Heart right ventricle (tissue), 16 donors: Measurements from ENCODE around the gene MFSD8. TPM values are rescaled to one million over a fixed set of nuclear protein-coding genes. Genes with fewer than 3 reads are reported as not detected.
"Not testable (repeated sequence)": the region's sequence is repeated elsewhere in the genome, so short reads cannot be mapped to it uniquely, and the experiment has no call there.

Source experiments
- ATAC-seq, 8 donors: fragments of 200-7000 bp; cut with Tn5 transposase; one replicate each; pipeline ENCODE4 v1.9.1; 2020; ENCODE audit warnings: mild to moderate bottlenecking in 8 of 8, moderate library complexity in 8 of 8, moderate number of reproducible peaks in 1 of 8
- DNase-seq, 2 donors: peaks; one replicate each; pipeline ENCODE4 v3.0.0-alpha.2; 2020
- H3K27ac ChIP-seq, 10 donors: fragments of 200-600 bp; sonication (generic) in 2 of 10; one replicate each; pipeline versions ENCODE4 v1.5.0 to v1.8.0; 2020 to 2022; ENCODE audit warnings: mild to moderate bottlenecking in 3 of 10
- H3K27me3 ChIP-seq, 7 donors: fragments of 200-600 bp; one replicate each; pipeline ENCODE4 v1.8.0; 2021 to 2022; ENCODE audit warnings: mild to moderate bottlenecking in 2 of 7
- H3K36me3 ChIP-seq, 9 donors: fragments of 200-600 bp; sonication (generic) in 1 of 9; one replicate each; pipeline versions ENCODE4 v1.5.0 to v1.8.0; 2020 to 2022; ENCODE audit warnings: mild to moderate bottlenecking in 2 of 9
- H3K4me1 ChIP-seq, 9 donors: fragments of 200-600 bp; sonication (generic) in 1 of 9; one replicate each; pipeline versions ENCODE4 v1.5.0 to v1.8.0; 2020 to 2022; ENCODE audit warnings: mild to moderate bottlenecking in 4 of 9
- H3K4me3 ChIP-seq, 10 donors: fragments of 200-600 bp; sonication (generic) in 2 of 10; one replicate each; pipeline versions ENCODE4 v1.5.0 to v1.8.0; 2020 to 2022; ENCODE audit warnings: mild to moderate bottlenecking in 7 of 10, moderate library complexity in 2 of 10
- H3K9me3 ChIP-seq, 11 donors: fragments of 200-600 bp in 10 of 11; sonication (generic) in 2 of 11; one replicate each; pipeline versions ENCODE4 v1.5.0 to v1.8.0; 2013 to 2022; ENCODE audit warnings: mild to moderate bottlenecking in 2 of 11, control low read depth in 1 of 11, moderate library complexity in 1 of 11
- CTCF ChIP-seq, 9 donors: fragments of 200-600 bp; sonication (generic) in 2 of 9; IDR thresholded peaks; one replicate each; pipeline versions ENCODE4 v1.5.0 to v1.8.0; 2021 to 2022; ENCODE audit warnings: antibody characterized with exemption in 9 of 9, mild to moderate bottlenecking in 5 of 9, moderate library complexity in 1 of 9
- WGBS, 2 donors: extraction: QIAGEN DNeasy Blood & Tissue Kit; methylation state at CpG; one replicate each; pipeline ENCODE4 v1.1.7; 2013; ENCODE audit warnings: inconsistent platforms in 1 of 2; 5-methylcytosine and 5-hydroxymethylcytosine counted together
- intact Hi-C, 10 donors: fragments of 100-400 bp; cut with DNase I; formaldehyde crosslinking; loops; one replicate each; pipeline versions ENCODE4 v1.11.1 to v1.14.2; 2022
- polyA plus RNA-seq, 2 donors: library from polyadenylated mRNA; stranded (reverse); fragments of 200-250 nt; gene quantifications; one replicate each; pipeline ENCODE4 v1.2.3, GENCODE V29; 2013
- total RNA-seq, 10 donors: library from RNA; stranded (reverse); fragmentation: NEBNext Ultra II Directional in 3 of 10; extraction: Animal tissue kit (Norgen Biotek cat#: 25700) in 3 of 10; gene quantifications; one replicate each; pipeline versions ENCODE4 v1.2.1 to v1.2.4, GENCODE V29; 2021 to 2023
- donor health status: Arrhythmogenic right ventricular cardiomyopathy.
- donor health status: ischemic (EF 13 %, LVEDD 7.1; RV severe dilation, severe dysfunction).
- donor health status: healthy with polysubstance abuse.
- donor health status: DM: no; HTN: yes; CAD: no.
- donor health status: DM: no; HTN: no; CAD: no.
- donor health status: ischemic (EF 25% LVEDD 6.9; RV normal size, moderate dysfunction).
- donor health status: ischemic (EF 25% LVEDD 5.7; RV mildly dilated, moderate dysfunction).
- donor health status: healthy.
- donor health status: DM: yes; HTN: yes; CAD: no.
- donor health status: Ischemic cardiomyopathy.
- donor health status: ischemic (EF 35%, LVEDD 5.7; RV mildly dilated, moderate dysfunction).
- donor health status: nonischemic (EF 11% LVEDD 7.7; RV severe dilation, severe dysfunction).
- donor health status: DM: yes; HTN: yes; CAD: no.
- donor health status: PGD.
- donor health status: ischemic (EF 29% LVEDD 5.4; RV normal size, mild dysfunction).
- donor health status: nonischemic (EF 23%, LVEDD 6.1; RV moderate dilation, normal function).

Gene MFSD8
- total and polyA plus RNA-seq, 12 donors: 3.7 to 15.0 (median 11.0) TPM

GRCh38 chr4:127965803-127966175 lies 816 bp upstream of the MFSD8 start:
- Histone ChIP-seq H3K4me1 (peaks cover 0 to 54% (median 36%) of the 10 kb centered on the region in 9 donors), H3K27me3 (no peaks in the 10 kb centered on the region), H3K4me3 (peak overlapping the region; percentile 60 to 98 (median 82)), H3K36me3 (no peaks in the 10 kb centered on the region), H3K9me3 (no peaks in the 10 kb centered on the region), H3K27ac (peak overlapping the region; percentile 72 to 96 (median 93))
- peak; percentile 5 to 41 (median 20) for ATAC-seq
- intact Hi-C loops: loop anchor here in 6 of 10 donors (5.0 to 10.0 kb wide), 5 partner anchors 81 to 183 kb away; partner anchors contain the start of genes HSPA4L (in 4 of the 6), LARP1B (in 4 of the 6) and PLK4 (in 1 of the 6)
- no peak for TF ChIP-seq CTCF (IDR thresholded peaks at IDR 0.05)
- 0 to 1% methylated on average over 15 of the region's 15 CpGs for WGBS, 2 donors
- peak; percentile 19 to 44 for DNase-seq

- H3K4me3 ChIP-seq: peak overlapping the region; percentile 60 to 98 (median 82)
- not testable (repeated sequence) for H3K9me3 ChIP-seq, H3K36me3 ChIP-seq, H3K27me3 ChIP-seq
- peak overlapping the region; percentile 76 to 96 (median 93) for H3K27ac ChIP-seq
- WGBS, 2 donors: 0 to 2% methylated on average over 33 to 41 of the region's 41 CpGs
- H3K4me1 ChIP-seq: peaks cover 0 to 54% (median 32%) of the 10 kb centered on the region in 9 donors
- DNase-seq (peak in 1 of 2 donors; percentile 32), ATAC-seq (peak; percentile 5 to 63 (median 31))
- intact Hi-C loops: loop anchor here in 6 of 10 donors (5.0 to 10.0 kb wide), 6 partner anchors 80 to 182 kb away; partner anchors contain the start of genes HSPA4L (in 4 of the 6), LARP1B (in 4 of the 6) and PLK4 (in 2 of the 6)
Observed at GRCh38 chr4:127964426-127965061, 429 bp downstream of the MFSD8 start.

- H3K4me3 ChIP-seq: peak overlapping the region; percentile 60 to 98 (median 82)
- WGBS, 2 donors: 63 to 67% methylated on average over 31 of the region's 35 CpGs
Observed at GRCh38 chr4:127963633-127964398, 1.2 kb downstream of the MFSD8 start.

GRCh38 chr4:127959794-127960193 lies 5.2 kb downstream of the MFSD8 start:
- H3K27ac ChIP-seq: no peak overlapping the region
- no peak for DNase-seq
- no peak for ATAC-seq
- H3K4me3 ChIP-seq: no peak overlapping the region
- no peaks in the 10 kb centered on the region for H3K27me3 ChIP-seq
- WGBS, 2 donors: 59 to 76% methylated on average over 1 of the region's 1 CpG
- no peaks in the 10 kb centered on the region for H3K9me3 ChIP-seq
- intact Hi-C loops: loop anchor here in 5 of 10 donors (5.0 to 10.0 kb wide), 4 partner anchors 75 to 175 kb away; partner anchors contain the start of genes HSPA4L (in 3 of the 5), LARP1B (in 2 of the 5) and PLK4 (in 2 of the 5)
- no peak for TF ChIP-seq CTCF (IDR thresholded peaks at IDR 0.05)
- H3K4me1 ChIP-seq: peaks cover 0 to 16% (median 5%) of the 10 kb centered on the region in 9 donors
- peaks cover 0 to 25% (median 8%) of the 10 kb centered on the region in 9 donors for H3K36me3 ChIP-seq

More at GRCh38 chr4:127963633-127964398, 1.2 kb downstream of the MFSD8 start:
- ATAC-seq, H3K27me3 ChIP-seq, H3K9me3 ChIP-seq, H3K36me3 ChIP-seq, DNase-seq: not testable (repeated sequence)
- peak overlapping the region in 7 of 10 donors; percentile 76 to 96 (median 93) for H3K27ac ChIP-seq
- peaks cover 0 to 47% (median 30%) of the 10 kb centered on the region in 9 donors for H3K4me1 ChIP-seq
- intact Hi-C loops: loop anchor here in 5 of 10 donors (5.0 to 10.0 kb wide), 4 partner anchors 79 to 179 kb away; partner anchors contain the start of genes HSPA4L (in 3 of the 5), LARP1B (in 2 of the 5) and PLK4 (in 2 of the 5)

GRCh38 chr4:127957105-127957504 lies 7.9 kb downstream of the MFSD8 start:
- Histone ChIP-seq H3K27ac (no peak overlapping the region), H3K36me3 (peaks cover 0 to 51% (median 8%) of the 10 kb centered on the region in 9 donors), H3K9me3 (no peaks in the 10 kb centered on the region), H3K4me1 (peaks cover 0 to 9% (median 0%) of the 10 kb centered on the region in 9 donors), H3K27me3 (no peaks in the 10 kb centered on the region), H3K4me3 (no peak overlapping the region)
- ATAC-seq (no peak), DNase-seq (no peak)
- intact Hi-C loops: no loop called here
- no peak for TF ChIP-seq CTCF (IDR thresholded peaks at IDR 0.05)
- 94 to 100% methylated on average over 2 of the region's 2 CpGs for WGBS, 2 donors
